Activated CD4-positive, alpha-beta T cell treated with anti-CD3 and anti-CD28 coated beads, Interleukin-2, amount 50 U/mL, for 16 hours (primary cell): ENCODE data around the gene RUVBL2.
A peak's percentile ranks its signal among the peaks of the same experiment; 100 is the strongest.
"Not testable (repeated sequence)": the region's sequence is repeated elsewhere in the genome, so short reads cannot be mapped to it uniquely, and the experiment has no call there.

Experiments
- DNase-seq: peaks from one replicate; pipeline ENCODE4 v3.0.0-alpha.2; 2020

Gene RUVBL2

GRCh38 chr19:49018388-49019241, 24.9 kb downstream of the RUVBL2 start:
- DNase-seq: peak; percentile 21

DNA sequence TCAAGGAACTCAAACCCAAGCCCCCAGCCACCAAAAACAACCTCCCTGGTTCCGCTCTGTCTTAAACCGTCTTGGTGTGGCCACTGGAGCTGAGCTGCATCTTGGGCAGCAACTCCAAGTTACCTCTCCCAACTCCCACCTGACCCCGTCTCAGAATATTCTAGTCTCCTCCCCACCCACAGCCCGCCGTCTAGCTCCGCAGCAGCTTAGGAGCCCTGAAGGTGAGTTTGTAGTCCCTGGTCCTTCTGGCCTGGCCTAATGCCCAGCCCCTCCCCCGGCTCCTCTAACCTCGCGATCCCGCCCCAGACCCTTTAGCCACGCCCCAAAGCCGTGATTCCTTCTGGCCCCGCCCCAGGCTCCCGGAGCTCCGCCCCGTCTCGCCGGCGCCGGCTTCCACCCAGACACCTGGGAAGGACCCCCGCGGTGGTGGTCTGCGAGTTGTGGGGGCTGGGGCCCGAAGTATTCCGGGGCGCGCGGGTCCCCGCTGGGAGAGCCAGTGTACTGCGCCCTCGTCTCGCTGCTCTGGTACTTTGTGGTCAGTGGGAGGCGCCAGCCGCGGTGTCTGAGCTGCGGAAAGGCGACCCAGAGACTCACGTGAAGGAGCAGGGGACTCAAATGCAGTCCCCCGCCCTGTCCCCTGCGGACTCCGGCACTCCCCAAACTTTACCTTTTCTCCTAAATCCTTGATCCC, 25.7 kb downstream of the RUVBL2 start:
- peak; percentile 64 for DNase-seq

GRCh38 chr19:49020342-49020741, 26.7 kb downstream of the RUVBL2 start:
- no peak for DNase-seq

DNA sequence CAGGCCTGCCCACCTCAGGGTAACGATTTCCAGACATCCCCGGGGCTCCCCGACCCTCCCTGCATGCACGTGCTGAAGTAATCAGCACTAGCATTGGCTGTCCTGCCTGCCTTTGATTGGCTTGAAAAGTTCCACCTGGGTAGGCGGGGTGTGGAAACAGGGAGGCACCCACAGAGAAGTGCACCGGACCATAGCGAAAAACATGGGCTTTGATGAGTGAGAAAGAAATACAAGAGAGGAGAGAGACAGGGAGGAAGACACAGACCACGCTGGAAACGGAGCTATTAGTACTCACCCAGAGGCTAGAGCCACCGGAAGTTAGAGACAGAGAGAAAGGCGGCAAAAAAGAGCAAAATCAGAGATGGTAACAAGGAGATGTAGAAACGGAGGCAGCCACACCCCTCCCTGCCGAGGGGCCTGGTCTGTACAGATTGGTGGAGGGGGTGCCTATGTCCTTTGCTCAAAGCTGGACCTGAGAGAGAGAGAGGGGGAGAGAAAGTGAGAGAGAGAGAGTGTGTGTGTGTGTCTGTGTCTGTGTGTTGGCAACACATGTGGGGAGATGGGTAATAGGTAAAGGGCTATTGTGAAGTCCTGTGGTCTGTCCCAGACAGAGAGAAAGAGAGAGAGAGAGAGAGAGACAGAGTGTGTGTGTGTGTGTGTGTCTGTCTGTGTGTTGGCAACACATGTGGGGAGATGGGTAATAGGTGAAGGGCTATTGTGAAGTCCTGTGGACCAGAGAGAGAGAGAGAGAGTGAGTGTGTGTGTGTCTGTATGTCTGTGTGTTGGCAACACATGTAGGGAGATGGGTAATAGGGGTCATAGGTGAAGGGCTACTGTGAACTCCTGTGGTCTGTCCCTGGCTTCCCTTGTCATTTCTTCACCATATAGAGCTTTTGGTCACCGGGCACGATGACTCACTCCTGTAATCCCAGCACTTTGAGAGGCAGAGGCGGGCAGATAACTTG, 27.5 kb downstream of the RUVBL2 start:
- peak; percentile 42 for DNase-seq

DNA sequence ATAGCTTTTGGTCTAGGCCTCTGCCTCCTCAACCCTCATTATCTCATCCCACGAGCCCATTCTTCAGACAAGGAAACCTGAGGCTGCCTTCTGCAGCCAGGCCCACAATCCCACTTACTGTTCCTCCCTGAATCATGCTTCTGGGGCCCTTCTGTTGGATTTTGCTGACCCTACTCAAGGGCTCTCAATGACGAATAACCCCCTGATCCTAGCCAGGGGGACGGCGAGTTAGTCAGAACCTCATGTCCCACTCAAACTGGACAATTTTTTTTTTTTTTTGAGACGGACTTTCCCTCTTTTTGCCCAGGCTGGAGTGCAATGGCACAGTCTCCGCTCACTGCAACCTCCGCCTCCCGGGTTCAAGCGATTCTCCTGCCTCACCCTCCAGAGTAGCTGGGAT, 28.4 kb downstream of the RUVBL2 start:
- DNase-seq: no peak

DNA sequence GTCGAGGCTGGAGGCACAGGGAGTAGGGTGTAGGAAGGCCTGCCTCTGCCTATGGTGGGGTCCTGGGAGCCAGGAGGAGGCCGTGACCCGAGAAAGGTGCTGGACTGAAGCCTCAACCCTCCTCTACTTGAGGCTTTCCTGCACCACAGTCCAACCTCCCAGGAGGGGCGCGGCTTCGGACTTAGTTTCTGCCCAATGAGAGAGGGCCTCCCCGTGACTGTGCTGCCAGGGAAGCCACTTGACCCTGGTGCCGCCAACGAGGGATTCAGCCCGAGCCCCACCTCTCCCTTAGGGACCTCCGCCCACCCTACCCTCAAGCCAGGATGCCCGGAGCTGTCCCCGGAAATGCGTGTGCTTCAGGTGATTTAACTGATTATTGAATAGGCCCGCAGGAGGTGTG, 30.5 kb downstream of the RUVBL2 start, which contains the start of gene CGB3:
TSS of gene CGB3 (minus strand) at position 101 of the 400 bp plus-strand sequence. CDS start 362 bp downstream, outside the sequence.
- not testable (repeated sequence) for DNase-seq

GRCh38 chr19:49025088-49025487, 31.4 kb downstream of the RUVBL2 start:
- DNase-seq: not testable (repeated sequence)

- DNase-seq: not testable (repeated sequence)
Measured at GRCh38 chr19:49025599-49025998, 31.9 kb downstream of the RUVBL2 start.

- not testable (repeated sequence) for DNase-seq
Measured at GRCh38 chr19:49028686-49029085, 35.0 kb downstream of the RUVBL2 start.

GRCh38 chr19:49029749-49030148, 36.1 kb downstream of the RUVBL2 start:
- DNase-seq: not testable (repeated sequence)

DNA sequence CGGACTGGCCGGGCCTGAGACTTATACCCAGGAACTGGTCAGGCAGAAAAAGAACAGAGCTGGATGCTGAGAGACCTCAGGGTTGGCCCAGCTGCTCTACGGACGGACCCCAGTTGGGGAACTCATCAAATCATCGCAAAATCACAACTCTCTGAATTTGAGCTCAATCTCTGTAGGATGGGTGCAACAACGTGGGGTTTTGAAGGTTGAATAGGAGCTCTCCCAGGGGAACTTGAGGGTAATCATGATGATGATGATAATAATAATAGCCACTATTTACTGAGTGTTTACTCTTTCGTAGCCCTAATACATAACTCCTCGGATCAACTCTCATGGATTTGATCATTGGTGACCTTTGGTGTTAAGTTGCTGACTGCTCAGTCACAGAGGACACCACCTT, 36.6 kb downstream of the RUVBL2 start:
- DNase-seq: not testable (repeated sequence)

DNA sequence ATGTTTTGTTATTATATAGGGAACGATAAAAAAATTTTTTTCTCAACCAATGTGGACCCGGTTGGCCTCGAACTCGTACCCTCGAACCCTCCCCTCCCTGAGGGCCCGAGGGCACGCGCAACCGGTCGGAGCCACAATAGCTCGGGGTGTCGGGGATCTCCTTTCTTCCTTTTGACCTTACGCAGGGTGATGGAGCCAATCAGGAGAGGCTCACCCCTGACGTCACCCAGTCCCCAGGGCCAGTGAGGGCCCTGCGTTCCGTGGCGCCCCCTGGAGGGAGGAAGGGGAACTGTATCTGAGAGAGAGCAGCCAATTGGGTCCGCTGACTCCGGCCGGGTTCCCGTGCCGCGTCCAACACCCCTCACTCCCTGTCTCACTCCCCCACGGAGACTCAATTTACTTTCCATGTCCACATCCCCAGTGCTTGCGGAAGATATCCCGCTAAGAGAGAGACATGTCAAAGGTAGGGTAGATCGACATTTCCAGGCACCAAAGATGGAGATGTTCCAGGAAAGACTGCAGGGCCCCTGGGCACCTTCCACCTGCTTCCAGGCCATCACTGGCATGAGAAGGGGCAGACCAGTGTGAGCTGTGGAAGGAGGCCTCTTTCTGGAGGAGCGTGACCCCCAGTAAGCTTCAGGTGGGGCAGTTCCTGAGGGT, 38.1 kb downstream of the RUVBL2 start, which contains the start of gene CGB2:
TSS of gene CGB2 (plus strand) at position 249 of the 660 bp plus-strand sequence. CDS start at position 455, 206 bp downstream.
- DNase-seq: peak; percentile 91

DNA sequence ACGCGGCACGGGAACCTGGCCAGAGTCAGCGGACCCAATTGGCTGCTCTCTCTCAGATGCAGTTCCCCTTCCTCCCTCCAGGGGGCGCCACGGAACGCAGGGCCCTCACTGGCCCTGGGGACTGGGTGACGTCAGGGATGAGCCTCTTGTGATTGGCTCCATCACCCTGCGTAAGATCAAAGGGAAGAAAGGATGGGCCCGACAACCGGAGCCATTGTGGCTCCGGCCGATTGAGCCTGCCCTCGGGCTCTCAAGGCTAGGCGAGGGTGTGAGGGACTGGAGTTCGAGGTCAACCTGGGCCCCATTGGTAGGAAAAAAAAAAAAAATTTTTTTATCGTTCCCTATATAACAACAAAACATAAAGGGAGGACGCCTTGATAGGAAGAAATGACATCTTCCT, 43.1 kb downstream of the RUVBL2 start, which contains the start of gene CGB1:
TSS of gene CGB1 (minus strand) at position 81 of the 400 bp plus-strand sequence. CDS start 184 bp downstream, outside the sequence.
- peak; percentile 78 for DNase-seq

GRCh38 chr19:49038111-49038510, 44.4 kb downstream of the RUVBL2 start:
- not testable (repeated sequence) for DNase-seq

DNA sequence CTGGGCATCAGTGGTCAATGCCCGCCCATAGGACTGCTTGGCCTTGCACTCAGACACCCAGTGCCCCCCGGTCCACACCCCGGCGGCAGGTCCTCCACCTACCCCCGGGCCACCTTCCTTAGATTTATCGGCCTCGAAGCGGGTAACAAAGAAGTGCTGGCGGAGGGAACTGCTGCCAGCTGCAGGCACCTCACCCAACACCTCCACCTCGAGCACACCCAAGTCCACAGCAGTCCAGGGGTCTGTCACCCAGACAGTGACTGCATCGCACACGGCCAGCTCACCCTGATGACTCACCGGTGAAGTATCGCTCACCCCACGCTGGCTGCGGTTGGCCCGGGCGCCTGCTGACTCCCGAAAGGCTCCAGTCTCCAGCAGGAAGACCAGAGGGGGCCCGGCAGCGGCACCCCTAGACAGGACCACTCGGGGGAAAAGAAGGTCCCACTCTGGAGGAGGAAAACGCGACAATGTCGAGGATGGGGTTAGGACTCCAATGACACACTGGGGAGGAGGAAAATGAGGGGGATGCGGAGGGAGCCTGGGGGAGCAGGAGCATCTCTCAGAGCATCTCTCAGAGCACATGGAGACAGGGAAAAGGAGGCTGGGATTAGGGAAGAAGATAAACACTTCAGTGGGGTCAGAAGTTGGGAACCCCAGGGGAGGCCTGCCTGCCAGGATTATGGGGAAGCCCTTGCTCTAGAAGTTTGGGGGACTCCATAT, 45.0 kb downstream of the RUVBL2 start:
- not testable (repeated sequence) for DNase-seq

GRCh38 chr19:49039736-49040135, 46.0 kb downstream of the RUVBL2 start:
- not testable (repeated sequence) for DNase-seq

DNA sequence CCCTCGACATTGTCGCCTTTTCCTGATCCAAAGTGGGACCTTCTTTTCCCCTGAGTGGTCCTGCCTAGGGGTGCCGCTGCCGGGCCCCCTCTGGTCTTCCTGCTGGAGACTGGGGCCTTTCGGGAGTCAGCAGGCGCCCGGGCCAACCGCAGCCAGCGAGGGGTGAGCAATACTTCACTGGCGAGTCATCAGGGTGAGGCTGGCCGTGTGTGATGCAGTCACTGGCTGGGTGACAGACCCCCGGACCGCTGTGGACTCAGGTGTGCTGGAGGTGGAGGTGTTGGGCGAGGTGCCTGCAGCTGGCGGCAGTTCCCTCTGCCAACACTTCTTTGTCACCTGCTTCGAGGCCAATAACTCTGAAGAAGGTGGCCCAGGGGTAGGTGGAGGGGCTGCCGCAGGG, 48.5 kb downstream of the RUVBL2 start:
- no peak for DNase-seq

DNA sequence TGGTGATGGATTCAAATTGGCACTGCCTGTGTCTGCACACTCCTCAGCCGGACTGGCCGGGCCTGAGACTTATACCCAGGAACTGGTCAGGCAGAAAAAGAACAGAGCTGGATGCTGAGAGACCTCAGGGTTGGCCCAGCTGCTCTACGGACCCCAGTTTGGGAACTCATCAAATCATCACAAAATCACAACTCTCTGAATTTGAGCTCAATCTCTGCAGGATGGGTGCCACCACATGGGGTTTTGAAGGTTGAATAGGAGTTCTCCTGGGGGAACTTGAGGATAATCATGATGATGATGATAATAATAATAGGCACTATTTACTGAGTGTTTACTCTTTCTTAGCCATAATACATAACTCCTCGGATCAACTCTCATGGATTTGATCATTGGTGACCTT, 49.0 kb downstream of the RUVBL2 start:
- not testable (repeated sequence) for DNase-seq

DNA sequence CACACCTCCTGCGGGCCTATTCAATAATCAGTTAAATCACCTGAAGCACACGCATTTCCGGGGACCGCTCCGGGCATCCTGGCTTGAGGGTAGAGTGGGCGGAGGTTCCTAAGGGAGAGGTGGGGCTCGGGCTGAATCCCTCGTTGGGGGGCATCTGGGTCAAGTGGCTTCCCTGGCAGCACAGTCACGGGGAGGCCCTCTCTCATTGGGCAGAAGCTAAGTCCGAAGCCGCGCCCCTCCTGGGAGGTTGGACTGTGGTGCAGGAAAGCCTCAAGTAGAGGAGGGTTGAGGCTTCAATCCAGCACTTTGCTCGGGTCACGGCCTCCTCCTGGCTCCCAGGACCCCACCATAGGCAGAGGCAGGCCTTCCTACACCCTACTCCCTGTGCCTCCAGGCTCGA, 49.9 kb downstream of the RUVBL2 start, which contains the start of gene CGB5:
TSS of gene CGB5 (plus strand) at position 301 of the 400 bp plus-strand sequence. CDS start 362 bp downstream, outside the sequence.
- not testable (repeated sequence) for DNase-seq

GRCh38 chr19:49049011-49049410, 55.3 kb downstream of the RUVBL2 start, which contains the start of gene CGB8:
Gene CGB8 (minus strand): TSS chr19:49049111. CDS start chr19:49048739, 372 bp downstream.
- DNase-seq: not testable (repeated sequence)

- not testable (repeated sequence) for DNase-seq
Measured at GRCh38 chr19:49049834-49050233, 56.1 kb downstream of the RUVBL2 start.
